HCT116 (cell line): ENCODE results near the gene CLCN1. TPM values are rescaled to one million over a fixed set of nuclear protein-coding genes. Genes with fewer than 3 reads are reported as not detected.

ENCODE experiments used
- ATAC-seq: fragments of 200-7000 bp; cut with Tn5 transposase; 2 replicates; pipeline ENCODE4 v1.9.1; 2020; ENCODE audit warnings: mild to moderate bottlenecking, moderate library complexity
- BruUV-seq: library from RNA; stranded (reverse); fragments of 400-500 nt; replicated peaks from 2 replicates; lab custom pipeline; 2021; lab: Mats Ljungman, UMichigan
- CTCF ChIA-PET: fragments of 300-600 bp; sonication (Branson Sonifier 250); formaldehyde crosslinking; loops from one replicate; lab custom pipeline; 2021; ENCODE audit warnings: antibody characterized with exemption; lab: Charles Lee
- POLR2A ChIA-PET: fragments of 300-600, 350-600 bp; sonication (Branson Sonifier 250); formaldehyde crosslinking; loops from one replicate; lab custom pipeline; 2021; ENCODE audit warnings: antibody characterized with exemption; lab: Charles Lee
- RAD21 ChIA-PET, 2 experiments: fragments of 300-600 bp; sonication (Branson Sonifier 250); formaldehyde crosslinking; loops; one replicate each; lab custom pipeline; 2023; ENCODE audit warnings: low total read pairs in 2 of 2; ENCODE audit not compliant: uncharacterized antibody in 2 of 2, unreplicated experiment in 2 of 2, low non-redundant PET in 1 of 2; lab: Charles Lee
- DNase-seq: peaks from one replicate; pipeline ENCODE4 v3.0.0-alpha.2; 2010; ENCODE audit warnings: low read depth, low spot score
- H2AFZ ChIP-seq: fragments of 200-600 bp; shearing (Covaris generic), sonication (generic); 2 replicates; pipeline ENCODE4 v1.6.1; 2017; ENCODE audit warnings: low read depth, mixed run types, mixed read lengths, antibody characterized with exemption, low read length; ENCODE audit not compliant: poor library complexity, severe bottlenecking
- H3K27ac ChIP-seq: 2 replicates; pipeline ENCODE4 v1.5.1; 2012; ENCODE audit warnings: low read depth, low read length
- H3K27me3 ChIP-seq: fragments of 200-600 bp; sonication (generic); 2 replicates; pipeline ENCODE4 v1.6.1; 2016; ENCODE audit warnings: mixed run types, low read length, mixed read lengths; ENCODE audit not compliant: insufficient read depth
- H3K36me3 ChIP-seq, 2 experiments: fragments of 200-500 bp in 1 of 2; fragments of 200-600 bp in 1 of 2; sonication (Bioruptor generic) in 1 of 2; sonication (generic) in 1 of 2; 2 replicates each; pipeline versions ENCODE4 v1.5.1 to v1.6.1; 2014 to 2016; ENCODE audit warnings: low read length in 2 of 2, inconsistent platforms in 1 of 2, mixed read lengths in 1 of 2, mixed run types in 1 of 2; ENCODE audit not compliant: insufficient read depth in 2 of 2, control insufficient read depth in 1 of 2
- H3K4me1 ChIP-seq, 2 experiments: fragments of 200-600 bp in 1 of 2; sonication (generic) in 1 of 2; 2 replicates each; pipeline versions ENCODE4 v1.5.1 to v1.6.1; 2012 to 2017; ENCODE audit warnings: low read length in 2 of 2, inconsistent platforms in 1 of 2, mild to moderate bottlenecking in 1 of 2, mixed read lengths in 1 of 2, mixed run types in 1 of 2, moderate library complexity in 1 of 2; ENCODE audit not compliant: insufficient read depth in 2 of 2, control insufficient read depth in 1 of 2
- H3K4me2 ChIP-seq: fragments of 200-600 bp; sonication (generic); 2 replicates; pipeline ENCODE4 v1.6.1; 2017; ENCODE audit warnings: mixed run types, low read length, mixed read lengths
- H3K4me3 ChIP-seq, 2 experiments: fragments of 200-600 bp in 1 of 2; sonication (generic) in 1 of 2; replicated peaks in 1 of 2; 2 replicates each; pipeline ENCODE4 v1.5.1; 2011 to 2016; ENCODE audit warnings: low read length in 2 of 2, control low read depth in 1 of 2, low read depth in 1 of 2, mild to moderate bottlenecking in 1 of 2, mixed read lengths in 1 of 2, mixed run types in 1 of 2
- H3K79me2 ChIP-seq: fragments of 200-600 bp; sonication (generic); 2 replicates; pipeline ENCODE4 v1.6.1; 2017; ENCODE audit warnings: mild to moderate bottlenecking, mixed run types, low read length, moderate library complexity, mixed read lengths; ENCODE audit not compliant: insufficient read depth
- H3K9ac ChIP-seq: fragments of 200-600 bp; sonication (generic); 2 replicates; pipeline ENCODE4 v1.6.1; 2016; ENCODE audit warnings: low read length, mixed read lengths
- H3K9me2 ChIP-seq: fragments of 200-600 bp; sonication (generic), shearing (Covaris generic); 2 replicates; pipeline ENCODE4 v1.6.1; 2017; ENCODE audit warnings: mixed run types, mild to moderate bottlenecking, moderate library complexity; ENCODE audit not compliant: insufficient read depth
- H3K9me3 ChIP-seq, 2 experiments: fragments of 200-500 bp in 1 of 2; fragments of 200-600 bp in 1 of 2; sonication (Bioruptor generic) in 1 of 2; sonication (generic) in 1 of 2; 2 replicates each; pipeline ENCODE4 v1.6.1; 2014 to 2017; ENCODE audit warnings: low read length in 2 of 2, mixed read lengths in 2 of 2, inconsistent platforms in 1 of 2, low read depth in 1 of 2, mild to moderate bottlenecking in 1 of 2, mixed run types in 1 of 2, moderate library complexity in 1 of 2; ENCODE audit not compliant: control insufficient read depth in 1 of 2, insufficient read depth in 1 of 2
- H4K20me1 ChIP-seq: fragments of 200-600 bp; sonication (generic), shearing (Covaris generic); 2 replicates; pipeline ENCODE4 v1.6.1; 2017; ENCODE audit warnings: mixed run types, mild to moderate bottlenecking, moderate library complexity; ENCODE audit not compliant: insufficient read depth
- SIN3A ChIP-seq: IDR thresholded peaks from 2 replicates; pipeline ENCODE4 v1.6.1; 2012; ENCODE audit warnings: low read depth
- intact Hi-C: fragments of 100-400 bp; cut with micrococcal nuclease; formaldehyde crosslinking; loops from 2 replicates; pipeline ENCODE4 v1.10.0; 2022
- total RNA-seq: library from RNA; stranded (reverse); gene quantifications from one replicate; pipeline ENCODE4 v1.2.1, GENCODE V29; 2021; ENCODE audit not compliant: unreplicated experiment
- TF ChIP-seq, protein P1 (sequence below), 3 experiments: fragments of 200-600 bp in 1 of 3; sonication (generic) in 1 of 3; IDR thresholded peaks in 2 of 3; conservative IDR thresholded peaks in 1 of 3; 2 replicates each; pipeline ENCODE4 v1.5.1; 2012 to 2017; ENCODE audit warnings: low read depth in 2 of 3, low read length in 2 of 3, antibody characterized with exemption in 1 of 3, borderline replicate concordance in 1 of 3, control low read depth in 1 of 3, mild to moderate bottlenecking in 1 of 3, mixed read lengths in 1 of 3, mixed run types in 1 of 3, moderate library complexity in 1 of 3; ENCODE audit not compliant: insufficient read depth in 1 of 3

The CLCN1 gene
- total RNA-seq, 1 experiment from 2014 or later: 0.47 TPM

DNA sequence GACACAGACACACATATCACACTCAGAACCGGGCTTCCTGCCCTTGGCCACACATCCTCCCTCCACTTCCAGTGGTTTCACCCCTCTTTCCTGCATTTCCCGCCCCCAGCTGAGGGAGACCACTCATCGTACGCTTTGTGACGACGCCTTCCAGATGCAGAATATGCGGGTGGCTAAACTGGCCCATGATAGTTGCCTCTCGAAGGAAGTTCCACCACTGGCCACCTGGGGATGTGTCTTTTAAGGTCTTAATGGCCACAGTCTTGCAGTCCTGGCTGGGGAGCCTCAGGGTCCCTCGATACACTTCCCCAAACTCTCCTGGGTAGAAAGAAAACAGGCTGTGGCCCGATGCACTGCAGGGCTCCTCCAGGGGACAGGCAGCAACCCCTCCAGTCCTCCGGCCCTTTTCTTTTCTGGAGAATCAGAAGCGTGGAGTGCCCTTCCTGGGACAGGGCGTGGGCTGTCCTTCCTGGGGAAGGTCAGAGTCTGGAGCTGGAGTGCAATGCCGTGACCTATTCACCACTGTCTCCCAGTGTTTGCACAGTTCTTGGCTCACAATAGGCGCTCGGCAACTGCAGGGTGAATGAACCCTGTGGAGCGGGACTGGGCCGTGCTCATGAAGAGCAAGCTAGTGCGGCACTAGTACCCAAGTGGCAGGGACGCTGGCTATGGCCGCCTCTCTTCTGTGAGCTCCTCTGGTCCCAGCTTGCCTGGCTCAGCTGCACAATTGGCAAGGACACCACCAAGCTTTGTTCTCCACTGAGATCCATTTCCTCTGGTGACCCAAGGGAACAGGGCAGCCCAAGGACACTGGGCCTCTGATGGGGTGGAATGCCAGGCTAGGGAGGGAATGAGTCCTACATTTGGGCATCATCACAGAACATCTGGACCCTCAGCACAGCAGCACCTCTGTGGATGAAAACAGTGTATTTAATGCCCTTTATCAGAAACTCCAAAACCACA is 79.6 kb downstream of the CLCN1 start:
- RAD21 ChIA-PET: no interaction called here
- Histone ChIP-seq H3K4me3 (no peak overlapping the region), H3K79me2 (no peaks in the 10 kb centered on the region), H3K9me2 (no peaks in the 10 kb centered on the region), H3K9me3 (no peaks in the 10 kb centered on the region), H3K4me2 (no peak overlapping the region), H2AFZ (no peak overlapping the region), H3K27me3 (no peaks in the 10 kb centered on the region), H3K27ac (no peak overlapping the region), H4K20me1 (no peaks in the 10 kb centered on the region), H3K4me1 (no peaks in the 10 kb centered on the region), H3K9ac (no peak overlapping the region), H3K36me3 (peaks cover 11% of the 10 kb centered on the region in 2 experiments; a peak in 3 of 4 replicates)
- no TSS peak for BruUV-seq
- POLR2A ChIA-PET: interaction anchor here (1.7 kb wide), 1 partner anchor 11 kb away, joined by 5 read pairs; no protein-coding TSS in a partner anchor
- intact Hi-C loops: no loop called here
- DNase-seq (no peak), ATAC-seq (peak; percentile 57; the same call in 1 of the 2 replicates)
- TF ChIP-seq SIN3A: no peak
- TF ChIP-seq, protein P1, sequence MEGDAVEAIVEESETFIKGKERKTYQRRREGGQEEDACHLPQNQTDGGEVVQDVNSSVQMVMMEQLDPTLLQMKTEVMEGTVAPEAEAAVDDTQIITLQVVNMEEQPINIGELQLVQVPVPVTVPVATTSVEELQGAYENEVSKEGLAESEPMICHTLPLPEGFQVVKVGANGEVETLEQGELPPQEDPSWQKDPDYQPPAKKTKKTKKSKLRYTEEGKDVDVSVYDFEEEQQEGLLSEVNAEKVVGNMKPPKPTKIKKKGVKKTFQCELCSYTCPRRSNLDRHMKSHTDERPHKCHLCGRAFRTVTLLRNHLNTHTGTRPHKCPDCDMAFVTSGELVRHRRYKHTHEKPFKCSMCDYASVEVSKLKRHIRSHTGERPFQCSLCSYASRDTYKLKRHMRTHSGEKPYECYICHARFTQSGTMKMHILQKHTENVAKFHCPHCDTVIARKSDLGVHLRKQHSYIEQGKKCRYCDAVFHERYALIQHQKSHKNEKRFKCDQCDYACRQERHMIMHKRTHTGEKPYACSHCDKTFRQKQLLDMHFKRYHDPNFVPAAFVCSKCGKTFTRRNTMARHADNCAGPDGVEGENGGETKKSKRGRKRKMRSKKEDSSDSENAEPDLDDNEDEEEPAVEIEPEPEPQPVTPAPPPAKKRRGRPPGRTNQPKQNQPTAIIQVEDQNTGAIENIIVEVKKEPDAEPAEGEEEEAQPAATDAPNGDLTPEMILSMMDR (IDR thresholded peaks at IDR 0.05 in 2 of 3, conservative IDR thresholded peaks at IDR 0.05 in 1 of 3; ENCODE audit: borderline replicate concordance in 1 of 3, insufficient read depth in 1 of 3, low read depth in 2 of 3, low read length in 2 of 3): peak in 1 of 3 experiments; percentile 27; a peak in 1 of 6 replicates
- CTCF ChIA-PET: no interaction called here

DNA sequence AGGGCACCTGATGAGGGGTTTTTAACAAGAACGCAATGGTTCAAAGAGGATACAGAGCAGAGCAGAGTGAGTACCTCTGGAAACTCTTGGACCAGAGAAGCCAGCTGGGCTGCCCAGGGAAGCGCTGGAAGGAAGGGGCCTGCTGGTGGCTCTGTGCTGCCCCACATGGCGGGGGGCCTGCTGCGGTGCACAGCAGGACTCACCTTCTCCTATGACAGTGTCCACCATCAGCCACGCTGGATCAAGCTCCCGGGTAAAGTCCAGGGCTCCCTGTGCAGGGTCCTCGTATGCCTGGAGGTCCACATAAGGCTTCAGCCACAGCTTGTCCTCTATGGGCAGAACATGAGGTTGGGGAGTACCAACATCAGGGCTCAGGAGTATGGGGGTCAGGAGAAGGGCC is 80.3 kb downstream of the CLCN1 start:
- Histone ChIP-seq H4K20me1 (no peaks in the 10 kb centered on the region), H3K9me3 (no peaks in the 10 kb centered on the region), H3K9ac (no peak overlapping the region), H3K79me2 (no peaks in the 10 kb centered on the region), H3K27me3 (no peaks in the 10 kb centered on the region), H3K4me3 (no peak overlapping the region), H3K36me3 (peaks cover 7 to 9% of the 10 kb centered on the region in 2 experiments; a peak in 3 of 4 replicates), H3K4me1 (no peaks in the 10 kb centered on the region), H3K27ac (no peak overlapping the region), H3K4me2 (no peak overlapping the region), H3K9me2 (no peaks in the 10 kb centered on the region), H2AFZ (no peak overlapping the region)
- TF ChIP-seq, protein P1 (IDR thresholded peaks at IDR 0.05 in 2 of 3, conservative IDR thresholded peaks at IDR 0.05 in 1 of 3; ENCODE audit: borderline replicate concordance in 1 of 3, insufficient read depth in 1 of 3, low read depth in 2 of 3, low read length in 2 of 3): no peak
- DNase-seq (no peak), ATAC-seq (no peak)
- ChIA-PET RAD21 (no interaction called here), POLR2A (interaction anchor here (1.7 kb wide), 1 partner anchor 10 kb away, joined by 5 read pairs; no protein-coding TSS in a partner anchor), CTCF (no interaction called here)
- intact Hi-C loops: no loop called here
- BruUV-seq: no TSS peak
